Stimulated activated CD4-positive, alpha-beta T cell treated with anti-CD3 and anti-CD28 coated beads, Interleukin-15, amount 100 ng/mL, for 1 hour (primary cell): ENCODE data around the gene ALDH16A1.
A peak's percentile ranks its signal among the peaks of the same experiment; 100 is the strongest.
"Not testable (repeated sequence)": the region's sequence is repeated elsewhere in the genome, so short reads cannot be mapped to it uniquely, and the experiment has no call there.

ENCODE experiments used
- DNase-seq, 2 donors: peaks; one replicate each; pipeline ENCODE4 v3.0.0-alpha.2; 2020; ENCODE audit warnings: low read depth in 1 of 2, low spot score in 1 of 2

ALDH16A1 gene

DNA sequence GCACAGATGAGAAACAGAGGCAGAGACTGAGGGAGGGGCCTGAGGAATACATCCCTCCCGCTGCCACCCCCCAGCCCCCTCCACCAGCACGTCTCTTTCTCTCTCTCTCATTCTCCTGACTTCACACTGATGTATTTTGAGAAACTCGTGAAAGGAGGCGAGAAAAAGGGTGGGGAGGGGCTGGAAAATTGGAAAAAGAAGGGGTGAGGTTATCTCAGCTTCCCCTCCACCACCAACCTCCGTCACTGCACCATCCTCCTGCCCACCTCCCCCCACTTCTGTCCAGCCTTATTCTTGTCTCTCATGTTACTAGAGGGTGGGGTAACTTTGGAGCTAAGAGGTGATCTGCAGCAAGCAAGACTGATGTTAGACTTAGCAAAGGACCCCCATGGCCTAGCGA, 13.2 kb upstream of the ALDH16A1 start:
- DNase-seq = no peak

GRCh38 chr19:49440439-49441209, 12.4 kb upstream of the ALDH16A1 start:
- no peak for DNase-seq

DNA sequence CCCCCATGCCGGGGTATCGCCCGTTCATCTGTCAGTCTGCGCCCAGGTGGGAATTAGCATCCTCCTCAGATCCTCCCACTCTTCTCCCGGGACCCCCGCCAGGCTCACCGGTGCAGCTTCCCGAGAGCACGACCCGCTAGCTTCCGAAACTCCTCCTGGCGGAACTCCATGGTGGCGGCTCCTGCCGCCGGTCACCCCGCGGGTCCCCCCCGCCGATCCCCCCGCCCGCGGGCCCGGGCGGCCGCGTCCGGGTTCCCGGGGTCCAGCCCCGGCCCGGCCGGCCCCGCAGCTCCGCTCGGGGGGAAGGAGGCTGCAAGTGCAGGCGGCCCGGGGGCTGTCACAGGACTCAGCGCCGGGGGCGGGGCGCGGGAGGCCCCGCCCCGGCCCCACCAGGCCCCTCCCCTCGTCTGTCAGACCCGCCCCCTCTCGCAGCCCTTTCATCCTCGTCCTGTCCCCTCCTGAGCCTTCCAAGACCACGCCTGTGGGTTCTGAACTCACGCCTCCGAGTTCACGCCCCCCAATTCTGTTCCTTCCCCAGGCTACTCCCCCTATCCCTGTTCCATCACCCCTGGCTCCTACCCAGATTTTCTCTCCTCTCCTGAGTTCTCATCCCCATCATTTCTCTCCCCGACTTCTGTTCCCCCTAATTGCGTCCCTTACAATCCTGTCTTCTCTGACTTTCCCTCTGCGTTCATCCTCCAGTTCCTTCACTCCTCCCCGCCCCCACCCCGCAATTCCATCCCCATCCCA, 11.6 kb upstream of the ALDH16A1 start, which contains the start of gene SLC17A7:
TSS of gene SLC17A7 (minus strand) at position 318 of the 750 bp plus-strand sequence. CDS start at position 170, 148 bp downstream.
- DNase-seq = no peak

DNA sequence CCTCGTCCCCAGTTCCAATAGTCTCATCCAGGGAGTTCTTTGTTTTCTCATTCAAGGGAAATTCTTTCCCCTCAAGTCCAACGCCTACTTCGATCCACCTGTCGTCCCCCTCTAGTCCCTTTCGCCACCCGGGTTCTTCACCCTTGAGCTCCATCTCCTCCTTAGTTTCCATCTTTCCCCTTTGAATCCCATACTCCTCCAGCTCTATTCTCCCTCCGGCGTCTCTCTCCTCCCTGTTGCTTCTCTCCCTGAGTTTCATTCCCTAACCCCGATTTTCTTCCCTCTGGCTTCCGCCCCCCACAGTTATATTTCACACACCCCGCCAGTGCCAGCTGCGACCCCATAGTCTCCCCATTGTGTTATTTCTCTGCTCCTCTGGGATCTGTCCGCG, 11.1 kb upstream of the ALDH16A1 start:
- DNase-seq = no peak

DNA sequence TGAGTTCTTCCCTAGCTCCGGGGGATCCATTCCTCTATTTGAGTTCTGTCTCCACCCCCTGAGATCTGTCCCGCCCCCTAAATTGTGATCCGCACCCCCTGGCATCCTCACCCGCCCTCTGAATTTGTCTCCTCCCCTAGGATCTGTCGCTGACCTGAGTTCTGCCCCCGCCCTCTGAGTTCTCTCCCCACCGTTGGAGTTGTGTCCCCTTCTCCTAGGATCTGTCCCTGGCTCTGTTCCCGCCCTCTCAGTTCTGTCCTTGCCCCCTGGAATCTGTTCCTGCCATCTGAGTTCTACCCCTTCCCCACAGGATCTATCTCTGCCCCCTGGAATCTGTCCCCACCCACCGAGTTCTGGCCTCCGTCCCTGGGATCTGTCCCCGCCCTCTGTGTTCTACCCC, 10.7 kb upstream of the ALDH16A1 start:
- DNase-seq = no peak

DNA sequence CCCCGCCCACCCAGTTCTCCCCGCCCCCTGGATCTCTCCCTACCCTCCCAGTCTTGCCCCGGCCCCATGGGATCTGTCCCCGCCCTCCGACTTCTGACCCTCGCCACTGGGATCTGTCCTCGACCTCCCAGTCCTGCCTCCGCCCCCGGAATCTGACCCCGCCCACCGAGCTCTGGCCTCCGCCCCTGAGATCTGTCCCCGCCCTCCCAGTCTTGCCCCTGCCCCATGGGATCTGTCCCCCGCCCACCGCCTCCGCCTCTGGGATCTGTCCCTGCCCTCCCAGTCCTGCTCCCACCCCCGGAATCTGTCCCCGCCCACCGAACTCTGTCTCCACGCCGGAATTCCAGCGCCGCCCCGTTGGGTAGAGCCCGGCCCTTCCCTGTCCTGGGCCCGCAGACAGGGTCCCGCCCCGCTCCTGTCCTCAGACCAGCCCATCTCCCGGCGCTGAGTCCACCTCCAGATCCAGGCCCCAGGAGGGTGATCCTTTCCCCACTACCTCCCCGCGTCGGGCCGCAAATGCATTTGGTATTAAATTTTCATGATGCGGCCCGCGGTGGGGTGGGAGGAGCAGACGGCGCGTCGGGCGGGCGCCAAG, 10.2 kb upstream of the ALDH16A1 start:
- peak in 1 of 2 donors; percentile 33 for DNase-seq

DNA sequence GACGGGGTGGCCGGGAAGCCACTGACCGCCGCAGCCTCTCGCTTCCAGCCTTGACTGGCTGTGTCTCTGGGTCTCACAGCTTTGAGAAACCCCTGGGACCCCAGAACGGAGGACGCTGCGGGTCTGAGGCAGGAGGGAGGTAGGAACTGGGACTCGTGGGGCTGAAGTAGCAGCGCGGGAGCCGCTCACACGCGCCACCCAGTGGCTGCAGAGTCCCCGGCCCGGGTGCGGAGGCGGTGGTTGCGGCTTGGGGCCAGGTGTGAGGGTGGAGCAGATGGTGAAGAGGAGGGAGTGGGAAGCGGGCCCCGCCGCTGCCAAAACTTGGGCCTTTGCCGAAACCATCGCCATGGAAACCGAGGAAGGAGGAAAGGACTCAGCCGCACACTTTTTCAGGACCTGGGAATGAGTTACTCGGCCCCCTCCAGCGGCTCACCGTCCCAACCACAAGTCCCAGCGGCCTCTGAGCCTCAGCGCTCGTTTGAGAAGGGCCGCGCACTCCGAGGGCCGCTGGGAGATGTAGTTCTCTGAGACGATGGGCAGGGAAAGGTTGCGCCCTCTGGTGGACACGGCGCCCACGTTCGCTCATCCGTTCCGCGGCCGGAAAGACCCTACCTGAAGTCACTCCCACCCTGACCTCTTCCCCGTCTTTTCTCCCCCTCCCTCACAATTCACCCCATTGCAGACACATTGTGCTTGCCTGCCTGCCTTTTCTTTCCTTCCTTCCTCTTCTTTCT, 9.5 kb upstream of the ALDH16A1 start:
- peak; percentile 86 to 93 for DNase-seq

DNA sequence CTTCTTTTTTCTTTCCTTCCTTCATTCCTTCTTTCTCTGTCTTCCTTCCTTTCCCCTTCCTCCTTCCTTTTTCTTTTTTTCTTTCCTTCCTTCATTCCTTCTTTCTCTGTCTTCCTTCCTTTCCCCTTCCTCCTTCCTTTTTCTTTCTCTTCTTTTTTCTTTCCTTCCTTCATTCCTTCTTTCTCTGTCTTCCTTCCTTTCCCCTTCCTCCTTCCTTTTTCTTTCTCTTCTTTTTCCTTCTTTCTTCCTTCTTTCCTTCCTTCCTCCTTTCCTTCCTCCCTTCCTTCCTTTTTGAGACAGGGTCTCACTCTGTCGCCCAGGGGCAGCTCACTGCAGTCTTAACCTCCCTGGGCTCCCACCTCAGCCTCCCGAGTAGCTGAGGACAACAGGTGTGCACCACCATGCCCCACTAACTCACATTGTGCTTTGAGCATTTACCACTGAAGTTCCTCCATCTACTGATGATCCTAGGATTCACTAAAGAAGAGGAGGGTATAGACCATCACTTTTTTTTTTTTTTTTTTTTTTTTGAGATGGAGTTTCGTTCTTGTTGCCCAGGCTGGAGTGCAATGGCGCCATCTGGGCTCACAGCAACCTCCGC, 8.8 kb upstream of the ALDH16A1 start:
- DNase-seq = not testable (repeated sequence)

DNA sequence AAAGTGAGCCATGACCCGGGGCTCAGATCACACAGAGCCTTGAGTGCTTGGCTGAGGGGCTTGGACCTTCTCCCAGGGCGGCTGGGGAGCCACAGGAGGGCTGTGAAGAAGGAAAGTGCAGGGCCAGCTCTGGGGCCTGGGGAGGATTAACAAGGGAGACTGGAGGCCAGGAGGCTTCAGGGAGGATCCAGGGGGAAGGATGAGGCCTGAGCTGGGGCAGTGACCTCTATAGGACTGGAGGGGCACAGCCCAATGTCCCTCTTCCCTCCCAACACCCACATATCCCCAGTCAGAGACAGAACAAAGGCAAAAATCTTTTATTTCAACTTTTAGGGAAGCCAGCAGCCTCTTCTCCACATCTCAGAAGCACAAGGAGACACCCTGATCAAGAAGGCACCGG, 7.0 kb upstream of the ALDH16A1 start:
- no peak for DNase-seq

DNA sequence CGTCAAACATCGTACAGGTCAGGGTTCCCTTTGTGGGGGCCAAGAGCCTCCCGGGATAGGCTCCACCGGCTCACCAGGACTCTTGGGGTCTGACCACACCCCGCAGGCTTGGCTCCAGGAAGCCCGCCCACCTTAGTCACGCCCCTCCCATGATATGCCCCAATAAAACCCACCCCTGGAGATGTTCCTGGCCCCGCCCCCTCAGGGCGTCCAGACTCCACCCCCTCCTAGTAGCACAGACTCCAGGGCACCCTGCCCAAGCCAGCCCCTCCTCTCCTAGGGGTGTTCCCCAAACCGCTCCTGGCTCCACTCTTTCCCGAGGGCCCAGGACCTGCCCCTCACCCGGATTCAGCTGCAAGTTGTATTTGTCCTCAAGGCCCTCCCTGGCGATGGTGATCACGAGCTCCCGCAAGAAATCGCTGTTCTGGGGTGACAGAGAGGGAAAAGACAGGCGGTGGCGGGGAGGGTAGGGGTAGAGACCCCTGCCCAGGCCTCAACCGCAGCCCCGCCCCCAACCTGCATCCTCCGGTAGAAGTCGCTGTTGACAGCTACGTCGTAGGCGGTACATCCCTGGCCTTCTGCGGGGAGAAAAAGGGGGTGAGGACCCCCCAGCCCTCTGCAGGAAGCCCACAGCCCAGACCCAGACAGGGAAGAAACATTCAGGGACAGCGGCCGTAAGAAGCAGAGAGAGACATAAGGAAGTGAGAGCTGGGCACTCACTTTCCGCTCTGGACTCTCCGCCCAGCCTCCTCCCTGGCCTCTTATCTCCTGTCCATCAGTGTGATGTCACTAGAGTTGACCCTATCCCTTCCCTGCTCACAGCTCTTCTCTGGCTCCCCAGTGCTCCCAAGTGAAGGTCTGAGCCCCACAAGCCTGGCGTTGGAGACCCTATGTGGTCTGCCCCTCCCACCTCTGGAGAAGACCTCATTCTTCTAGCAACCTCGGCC, 5.3 kb upstream of the ALDH16A1 start:
- no peak for DNase-seq

DNA sequence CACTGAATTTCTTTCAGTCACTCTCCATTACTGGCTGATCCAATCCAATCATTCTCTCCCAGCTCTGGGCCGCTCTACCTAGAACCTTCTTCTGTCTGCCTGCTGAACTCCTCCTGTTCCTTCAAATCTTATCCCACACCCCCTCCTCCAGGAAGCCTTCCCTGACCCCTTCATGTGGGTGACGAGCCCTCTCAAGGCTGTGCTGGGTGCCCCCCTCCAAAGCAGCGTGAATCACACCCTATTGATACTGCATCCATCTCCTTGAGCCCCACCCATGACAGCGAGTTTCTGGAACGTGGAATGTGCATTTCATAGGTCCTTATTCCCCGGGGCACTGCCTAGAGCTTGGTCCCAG, 4.6 kb upstream of the ALDH16A1 start:
- DNase-seq = no peak

DNA sequence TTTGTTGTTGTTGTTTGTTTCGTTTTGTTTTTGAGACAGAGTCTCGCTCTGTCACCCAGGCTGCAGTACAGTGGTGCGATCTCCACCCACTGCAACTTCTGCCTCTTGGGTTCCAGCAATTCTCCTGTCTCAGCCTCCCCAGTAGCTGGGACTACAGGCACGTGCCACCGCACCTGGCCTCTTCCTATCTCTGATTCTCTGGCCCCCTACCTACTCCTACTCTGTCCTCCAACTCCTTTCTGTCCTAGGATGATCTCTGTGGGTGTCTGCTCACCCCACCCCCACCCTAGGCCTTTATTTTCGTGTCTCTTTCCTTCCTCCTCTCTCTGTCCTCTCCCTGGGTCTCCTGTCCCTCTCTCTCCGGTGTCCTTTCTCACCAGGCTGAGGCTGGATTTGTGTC, 2.6 kb upstream of the ALDH16A1 start:
- no peak for DNase-seq

- DNase-seq = peak; percentile 73 to 84
These were observed 1.4 kb upstream of the ALDH16A1 start, which contains the start of gene PIH1D1 for GRCh38 chr19:49451430-49452181. Gene PIH1D1 (minus strand): TSS chr19:49451814. CDS start chr19:49451574, 240 bp downstream.

GRCh38 chr19:49453757-49454240, 774 bp downstream of the ALDH16A1 start:
- no peak for DNase-seq

- DNase-seq = no peak
These were observed 2.7 kb downstream of the ALDH16A1 start for GRCh38 chr19:49455773-49456172.

GRCh38 chr19:49456326-49456725, 3.3 kb downstream of the ALDH16A1 start:
- DNase-seq = no peak

DNA sequence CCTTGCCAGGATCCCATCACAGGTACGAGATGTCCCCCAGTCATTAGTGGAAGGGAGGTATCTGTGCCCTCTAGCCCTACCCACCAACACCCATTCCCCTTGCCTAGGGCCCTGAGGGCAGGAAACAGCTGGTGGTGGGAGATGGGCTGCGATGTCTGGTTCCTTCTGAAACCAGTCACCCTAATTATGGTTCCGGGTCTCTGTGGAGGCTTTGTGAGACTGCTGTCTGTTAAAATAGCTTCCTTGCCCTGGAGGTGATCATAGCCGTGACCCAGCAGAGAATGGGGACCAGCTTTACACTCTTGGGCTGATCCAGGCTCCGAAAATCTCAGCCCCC, 5.5 kb downstream of the ALDH16A1 start:
- DNase-seq = no peak

DNA sequence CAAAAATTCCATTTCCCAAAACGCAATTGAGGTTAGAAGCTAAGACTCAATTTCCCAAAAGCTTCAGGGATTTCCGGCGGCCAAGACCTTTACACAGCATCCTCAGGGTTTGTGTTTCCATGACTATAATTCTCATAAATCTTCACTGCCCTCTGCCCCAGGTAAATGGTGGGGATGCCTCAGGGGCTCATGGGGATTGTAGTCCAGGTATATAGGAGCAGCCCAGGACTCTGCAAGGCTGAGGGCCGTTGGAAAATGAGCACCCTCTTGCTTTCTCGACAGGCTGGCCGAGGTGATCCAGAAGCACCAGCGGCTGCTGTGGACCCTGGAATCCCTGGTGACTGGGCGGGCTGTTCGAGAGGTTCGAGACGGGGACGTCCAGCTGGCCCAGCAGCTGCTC, 6.4 kb downstream of the ALDH16A1 start:
- no peak for DNase-seq

GRCh38 chr19:49461130-49461529, 8.1 kb downstream of the ALDH16A1 start:
- not testable (repeated sequence) for DNase-seq
